Epithelial cell of esophagus (primary cell): ENCODE measurements around the gene ZSCAN30.

Experiments
- DNase-seq: peaks from one replicate; pipeline ENCODE4 v3.0.0; 2010; ENCODE audit warnings: low read depth
- H3K4me3 ChIP-seq: 2 replicates; pipeline ENCODE4 v1.5.1; 2011; ENCODE audit warnings: mild to moderate bottlenecking, low read length, control low read depth
- TF ChIP-seq, protein P1 (sequence below): IDR thresholded peaks from 2 replicates; pipeline ENCODE4 v1.5.1; 2011; ENCODE audit warnings: low read depth, mild to moderate bottlenecking, low read length, control low read depth, inconsistent platforms; ENCODE audit not compliant: insufficient read depth; ENCODE audit errors: missing control alignments

ZSCAN30 gene

DNA sequence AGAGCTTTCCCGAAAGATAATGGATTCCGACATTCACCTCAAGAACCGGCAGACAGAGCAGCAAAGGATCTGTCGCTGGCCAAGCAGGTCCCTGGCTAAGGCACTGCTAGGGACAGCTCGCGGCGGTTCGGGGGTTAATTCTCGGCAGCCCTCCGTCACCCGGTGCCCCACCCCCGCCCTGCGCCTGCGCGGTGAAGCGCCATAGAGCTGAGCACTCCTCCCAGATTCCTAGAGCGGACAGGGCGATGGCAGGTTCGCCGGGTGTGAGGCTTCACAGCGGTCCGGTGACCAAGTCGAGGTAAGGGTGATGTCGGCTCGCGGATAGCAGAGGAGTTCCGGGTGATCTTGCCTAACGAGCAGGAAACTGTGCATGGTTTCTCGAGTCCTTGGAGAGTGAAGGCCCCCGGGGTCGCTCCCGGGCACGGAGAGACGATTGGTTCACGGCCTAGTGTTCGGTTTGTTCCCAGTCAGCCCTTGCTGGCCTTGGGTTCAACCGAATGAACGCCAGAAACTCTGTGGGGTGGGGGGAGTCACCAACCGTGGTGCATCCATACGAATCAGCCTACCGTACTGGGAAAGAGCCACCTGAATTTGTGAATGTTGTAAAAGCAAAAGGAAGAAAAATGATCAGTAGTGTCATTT, at the start of gene ZSCAN30:
Gene ZSCAN30, minus strand, starts transcription at position 136 of the 642 bp plus-strand sequence. CDS start 25,877 bp downstream, outside the sequence.
- peak; percentile 96 for DNase-seq
- TF ChIP-seq, protein P1, sequence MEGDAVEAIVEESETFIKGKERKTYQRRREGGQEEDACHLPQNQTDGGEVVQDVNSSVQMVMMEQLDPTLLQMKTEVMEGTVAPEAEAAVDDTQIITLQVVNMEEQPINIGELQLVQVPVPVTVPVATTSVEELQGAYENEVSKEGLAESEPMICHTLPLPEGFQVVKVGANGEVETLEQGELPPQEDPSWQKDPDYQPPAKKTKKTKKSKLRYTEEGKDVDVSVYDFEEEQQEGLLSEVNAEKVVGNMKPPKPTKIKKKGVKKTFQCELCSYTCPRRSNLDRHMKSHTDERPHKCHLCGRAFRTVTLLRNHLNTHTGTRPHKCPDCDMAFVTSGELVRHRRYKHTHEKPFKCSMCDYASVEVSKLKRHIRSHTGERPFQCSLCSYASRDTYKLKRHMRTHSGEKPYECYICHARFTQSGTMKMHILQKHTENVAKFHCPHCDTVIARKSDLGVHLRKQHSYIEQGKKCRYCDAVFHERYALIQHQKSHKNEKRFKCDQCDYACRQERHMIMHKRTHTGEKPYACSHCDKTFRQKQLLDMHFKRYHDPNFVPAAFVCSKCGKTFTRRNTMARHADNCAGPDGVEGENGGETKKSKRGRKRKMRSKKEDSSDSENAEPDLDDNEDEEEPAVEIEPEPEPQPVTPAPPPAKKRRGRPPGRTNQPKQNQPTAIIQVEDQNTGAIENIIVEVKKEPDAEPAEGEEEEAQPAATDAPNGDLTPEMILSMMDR = no peak
- H3K4me3 ChIP-seq = peak within 1 kb of the TSS; percentile 85

DNA sequence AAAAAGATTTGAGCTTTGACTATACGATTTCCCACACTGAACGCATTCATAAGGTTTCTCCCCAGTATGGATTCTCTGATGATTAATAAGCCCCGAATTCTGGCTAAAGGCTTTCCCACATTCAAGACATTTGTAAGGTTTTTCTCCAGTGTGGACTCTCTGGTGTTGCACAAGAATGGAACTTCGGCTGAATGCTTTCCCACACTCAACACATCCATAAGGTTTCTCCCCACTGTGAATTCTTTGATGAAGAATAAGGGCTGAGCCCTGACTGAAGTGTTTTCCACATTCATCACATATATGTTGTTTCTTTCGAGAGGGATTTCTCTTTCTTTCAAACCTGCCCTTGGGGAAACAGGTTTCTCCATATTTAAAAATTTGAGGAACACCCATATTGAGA, 47.3 kb upstream of the ZSCAN30 start:
- no peak overlapping the region for H3K4me3 ChIP-seq
- no peak for DNase-seq
- TF ChIP-seq, protein P1 = no peak

DNA sequence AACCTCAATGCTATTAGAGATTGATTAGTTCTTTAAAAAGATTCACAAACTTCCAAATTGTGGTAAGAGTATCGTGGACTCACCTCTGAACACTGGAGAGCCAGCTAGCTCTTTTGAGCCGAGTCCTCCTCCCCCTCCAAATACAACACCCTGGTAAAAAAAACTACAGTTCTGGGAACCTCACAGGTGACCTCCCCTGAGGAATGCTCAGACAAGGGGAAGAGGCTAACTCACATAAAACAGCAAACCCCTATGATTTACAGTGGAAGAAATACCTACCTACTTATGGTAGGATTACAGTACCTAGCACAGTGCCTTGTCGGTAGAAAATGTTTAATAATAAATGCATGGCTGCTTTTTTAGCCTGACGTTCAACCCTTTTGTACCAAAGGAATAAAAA, 45.8 kb upstream of the ZSCAN30 start:
- no peak overlapping the region for H3K4me3 ChIP-seq
- no peak for DNase-seq
- TF ChIP-seq, protein P1 = no peak

DNA sequence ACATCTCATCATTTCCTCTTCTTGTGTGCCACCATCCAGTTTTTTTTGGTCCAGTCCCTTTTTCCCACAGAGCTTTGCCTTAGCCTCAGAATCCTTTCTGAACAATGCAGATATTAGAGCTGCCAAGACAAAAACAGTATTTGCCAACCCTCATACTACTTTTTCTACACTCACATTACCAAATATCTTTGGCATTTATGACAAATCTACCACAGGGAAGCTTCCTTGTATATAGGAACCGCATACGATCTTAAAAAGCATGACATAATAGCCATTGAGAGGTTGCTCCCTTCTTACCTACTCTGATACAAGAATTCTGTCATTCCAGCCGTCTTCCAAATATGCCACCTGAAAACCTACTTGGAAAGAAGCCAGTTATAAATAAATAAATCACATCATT, 44.8 kb upstream of the ZSCAN30 start:
- DNase-seq = peak; percentile 72
- H3K4me3 ChIP-seq = no peak overlapping the region
- TF ChIP-seq, protein P1 = no peak

DNA sequence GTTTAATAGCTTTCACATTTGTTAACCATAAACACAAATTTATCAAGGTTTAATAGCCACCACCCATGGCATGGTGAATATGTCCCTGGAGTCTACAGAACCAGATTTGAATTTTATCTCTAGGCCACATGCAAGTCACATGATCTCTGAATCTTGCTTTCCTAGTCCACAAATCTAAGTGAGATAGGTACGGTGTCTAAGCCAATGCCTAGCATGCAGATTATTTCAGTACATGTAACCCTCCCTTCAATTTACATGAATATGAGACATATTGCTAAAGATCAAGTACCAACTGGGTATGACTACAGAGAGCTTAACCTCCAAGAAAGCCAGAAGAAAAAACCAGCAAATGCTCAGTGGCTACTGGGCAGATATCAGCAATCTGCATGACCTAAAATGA, 44.2 kb upstream of the ZSCAN30 start:
- DNase-seq = no peak
- H3K4me3 ChIP-seq = no peak overlapping the region
- TF ChIP-seq, protein P1 = no peak

DNA sequence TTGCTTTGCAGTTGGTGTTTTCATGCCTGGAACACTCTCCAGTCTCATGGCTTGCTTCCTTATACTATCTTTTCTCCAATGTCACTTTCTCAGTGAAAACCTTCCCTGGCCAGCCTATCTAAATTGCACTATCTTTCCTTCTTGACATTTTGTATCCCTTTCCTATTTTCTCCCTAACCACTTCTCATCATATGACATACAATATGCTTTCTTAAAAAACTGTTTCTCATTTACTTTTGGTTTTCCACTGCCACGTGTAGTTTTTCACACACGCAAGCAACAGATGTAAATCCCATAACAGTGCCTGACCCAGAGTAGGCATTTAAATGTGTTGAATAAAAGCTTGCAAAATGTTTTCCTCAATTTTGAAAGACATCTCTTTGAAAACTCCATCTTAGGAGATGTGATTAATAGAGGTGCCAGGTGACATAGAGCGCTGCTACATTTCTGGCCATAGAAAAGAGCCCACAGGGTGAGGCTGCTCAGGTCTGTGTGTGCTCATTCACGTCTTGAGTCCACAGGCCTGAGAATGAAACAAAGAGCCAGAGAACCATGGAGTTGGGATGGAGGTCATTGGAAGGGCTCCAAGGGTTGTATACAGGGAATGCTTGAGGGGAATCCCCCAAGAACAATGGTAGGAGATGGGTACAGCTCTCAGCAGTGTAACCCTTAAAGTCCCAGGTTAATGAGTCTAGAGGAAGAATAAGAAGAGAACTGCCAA, 41.5 kb upstream of the ZSCAN30 start:
- DNase-seq = no peak
- no peak overlapping the region for H3K4me3 ChIP-seq
- TF ChIP-seq, protein P1 = no peak
